Fibroblast of the aortic adventitia (primary cell): Measurements from ENCODE around the gene SACM1L. TPM values are rescaled to one million over a fixed set of nuclear protein-coding genes. Genes with fewer than 3 reads are reported as not detected.

Experiments used
- DNase-seq: peaks from one replicate; pipeline ENCODE4 v3.0.0-alpha.2; 2010; ENCODE audit warnings: low read depth
- H3K4me3 ChIP-seq: 2 replicates; pipeline ENCODE4 v1.5.1; 2011; ENCODE audit warnings: low read depth, mild to moderate bottlenecking, control low read depth, low read length, moderate library complexity
- CTCF ChIP-seq: IDR thresholded peaks from 2 replicates; pipeline ENCODE4 v1.5.1; 2011; ENCODE audit warnings: mild to moderate bottlenecking, low read length, control low read depth, inconsistent platforms; ENCODE audit not compliant: insufficient read depth
- total RNA-seq: library from RNA; depleted of rRNA; stranded (reverse); fragments of >200 nt; gene quantifications from 2 replicates; pipeline ENCODE4 v1.2.3, GENCODE V29; 2012; ENCODE audit warnings: low replicate concordance

Gene SACM1L
- total RNA-seq, 1 donor = 30.7 TPM

GRCh38 chr3:45777746-45778386, 88.7 kb downstream of the SACM1L start:
- no peak for TF ChIP-seq CTCF
- no peak overlapping the region for H3K4me3 ChIP-seq
- DNase-seq = no peak

- no peak overlapping the region for H3K4me3 ChIP-seq
- DNase-seq = no peak
- TF ChIP-seq CTCF = no peak
Observed at GRCh38 chr3:45778761-45779201, 89.6 kb downstream of the SACM1L start.

GRCh38 chr3:45779746-45780735, 90.8 kb downstream of the SACM1L start:
- DNase-seq = no peak
- no peak overlapping the region for H3K4me3 ChIP-seq
- TF ChIP-seq CTCF = no peak

GRCh38 chr3:45781271-45781670, 92.1 kb downstream of the SACM1L start:
- no peak for DNase-seq
- no peak for TF ChIP-seq CTCF
- no peak overlapping the region for H3K4me3 ChIP-seq

- TF ChIP-seq CTCF = no peak
- H3K4me3 ChIP-seq = no peak overlapping the region
- no peak for DNase-seq
Observed at GRCh38 chr3:45781841-45782240, 92.6 kb downstream of the SACM1L start.

- H3K4me3 ChIP-seq = no peak overlapping the region
- no peak for DNase-seq
- no peak for TF ChIP-seq CTCF
Observed at GRCh38 chr3:45782381-45782780, 93.2 kb downstream of the SACM1L start.
